HEK293 (cell line): ENCODE results near the gene TEF.

Source experiments
- CTCF ChIA-PET: fragments of 350-600 bp; formaldehyde crosslinking; extraction: SDS; loops from one replicate; lab custom pipeline; 2021; ENCODE audit warnings: antibody characterized with exemption; lab: Yijun Ruan, JAX
- POLR2A ChIA-PET: fragments of 300-600 bp; formaldehyde crosslinking; extraction: SDS; loops from one replicate; lab custom pipeline; 2020; ENCODE audit warnings: antibody characterized with exemption, inconsistent platforms; lab: Yijun Ruan, JAX
- H3K27ac ChIP-seq: fragments of 200-500 bp; sonication (Bioruptor generic); 2 replicates; pipeline ENCODE4 v1.5.1; 2014; ENCODE audit warnings: low read depth, low read length, control low read depth, inconsistent platforms; ENCODE audit errors: extremely low read depth
- H3K36me3 ChIP-seq, 2 experiments: fragments of 200-500 bp in 1 of 2; sonication (Bioruptor generic) in 1 of 2; 1 replicate in 1 of 2; 2 replicates in 1 of 2; pipeline ENCODE4 v1.5.1; 2014 to 2017; ENCODE audit warnings: inconsistent platforms in 2 of 2, low read length in 2 of 2; ENCODE audit not compliant: control insufficient read depth in 2 of 2, insufficient read depth in 1 of 2
- H3K4me1 ChIP-seq: fragments of 200-500 bp; sonication (Bioruptor generic); 2 replicates; pipeline ENCODE4 v1.5.1; 2014; ENCODE audit warnings: mild to moderate bottlenecking, low read length, inconsistent platforms; ENCODE audit not compliant: control insufficient read depth, insufficient read depth
- H3K4me3 ChIP-seq: 2 replicates; pipeline ENCODE4 v1.5.1; 2011; ENCODE audit warnings: low read depth, mild to moderate bottlenecking, control low read depth, low read length, moderate library complexity
- H3K9me3 ChIP-seq: fragments of 200-500 bp; sonication (Bioruptor generic); 2 replicates; pipeline ENCODE4 v1.5.1; 2014; ENCODE audit warnings: low read depth, low read length, inconsistent platforms; ENCODE audit not compliant: control insufficient read depth, insufficient read depth
- GFI1B ChIP-seq: fragments of 450-650 bp; formaldehyde crosslinking; IDR thresholded peaks from 2 replicates; pipeline ENCODE4 v1.5.1; 2016; ENCODE audit warnings: missing biosample characterization, missing genetic modification characterization
- GLI2 ChIP-seq: fragments of 450-650 bp; formaldehyde crosslinking; IDR thresholded peaks from 2 replicates; pipeline ENCODE4; 2017; ENCODE audit warnings: missing biosample characterization, missing genetic modification characterization, low read depth, borderline replicate concordance
- OSR2 ChIP-seq: fragments of 450-650 bp; formaldehyde crosslinking; IDR thresholded peaks from 2 replicates; pipeline ENCODE4 v1.5.1; 2016; ENCODE audit warnings: missing biosample characterization, missing genetic modification characterization
- OVOL3 ChIP-seq: fragments of 450-650 bp; formaldehyde crosslinking; IDR thresholded peaks from 2 replicates; pipeline ENCODE4 v1.5.1; 2016; ENCODE audit warnings: missing biosample characterization, missing genetic modification characterization
- RBAK ChIP-seq: fragments of 450-650 bp; formaldehyde crosslinking; IDR thresholded peaks from 2 replicates; pipeline ENCODE4 v1.5.1; 2016; ENCODE audit warnings: missing biosample characterization, missing genetic modification characterization
- ZBTB44 ChIP-seq: fragments of 450-650 bp; IDR thresholded peaks from 2 replicates; pipeline ENCODE4 v1.5.1; 2018; ENCODE audit warnings: missing biosample characterization, mild to moderate bottlenecking, missing genetic modification characterization
- ZBTB48 ChIP-seq: fragments of 450-650 bp; formaldehyde crosslinking; IDR thresholded peaks from 2 replicates; pipeline ENCODE4 v1.5.1; 2016; ENCODE audit warnings: missing biosample characterization, missing genetic modification characterization
- ZEB2 ChIP-seq: fragments of 450-650 bp; formaldehyde crosslinking; IDR thresholded peaks from 2 replicates; pipeline ENCODE4 v1.5.1; 2016; ENCODE audit warnings: missing biosample characterization, missing genetic modification characterization
- ZFP37 ChIP-seq: fragments of 450-650 bp; formaldehyde crosslinking; IDR thresholded peaks from 2 replicates; pipeline ENCODE4 v1.5.1; 2016; ENCODE audit warnings: missing biosample characterization, missing genetic modification characterization
- ZFP69B ChIP-seq: fragments of 450-650 bp; formaldehyde crosslinking; IDR thresholded peaks from 2 replicates; pipeline ENCODE4 v1.5.1; 2016; ENCODE audit warnings: missing biosample characterization, missing genetic modification characterization
- ZNF10 ChIP-seq: fragments of 450-650 bp; formaldehyde crosslinking; IDR thresholded peaks from 2 replicates; pipeline ENCODE4 v1.5.1; 2017; ENCODE audit warnings: missing biosample characterization, missing genetic modification characterization
- ZNF19 ChIP-seq: fragments of 450-650 bp; formaldehyde crosslinking; IDR thresholded peaks from 2 replicates; pipeline ENCODE4; 2016; ENCODE audit warnings: missing biosample characterization, missing genetic modification characterization, low read depth
- ZNF335 ChIP-seq: fragments of 450-650 bp; formaldehyde crosslinking; conservative IDR thresholded peaks from 2 replicates; pipeline ENCODE4 v1.5.1; 2016; ENCODE audit warnings: missing biosample characterization, missing genetic modification characterization
- ZNF394 ChIP-seq: fragments of 450-650 bp; formaldehyde crosslinking; IDR thresholded peaks from 2 replicates; pipeline ENCODE4 v1.5.1; 2016; ENCODE audit warnings: missing biosample characterization, missing genetic modification characterization, mild to moderate bottlenecking, moderate library complexity, borderline replicate concordance
- ZNF488 ChIP-seq: fragments of 450-650 bp; formaldehyde crosslinking; IDR thresholded peaks from 2 replicates; pipeline ENCODE4 v1.5.1; 2016; ENCODE audit warnings: missing biosample characterization, missing genetic modification characterization
- ZNF514 ChIP-seq: fragments of 450-650 bp; formaldehyde crosslinking; IDR thresholded peaks from 2 replicates; pipeline ENCODE4 v1.5.1; 2016; ENCODE audit warnings: missing biosample characterization, missing genetic modification characterization
- ZNF600 ChIP-seq: fragments of 450-650 bp; formaldehyde crosslinking; IDR thresholded peaks from 2 replicates; pipeline ENCODE4 v1.5.1; 2016; ENCODE audit warnings: missing biosample characterization, missing genetic modification characterization
- TF ChIP-seq, protein P1 (sequence below): fragments of 450-650 bp; formaldehyde crosslinking; IDR thresholded peaks from 2 replicates; pipeline ENCODE4 v1.5.1; 2016; ENCODE audit warnings: missing biosample characterization, missing genetic modification characterization, borderline replicate concordance
- TF ChIP-seq, protein P2 (sequence below): fragments of 450-650 bp; formaldehyde crosslinking; IDR thresholded peaks from 2 replicates; pipeline ENCODE4 v1.5.1; 2017; ENCODE audit warnings: missing biosample characterization, missing genetic modification characterization
- TF ChIP-seq, protein P3 (sequence below): fragments of 450-650 bp; formaldehyde crosslinking; IDR thresholded peaks from 2 replicates; pipeline ENCODE4 v1.5.1; 2016; ENCODE audit warnings: missing biosample characterization, missing genetic modification characterization

Gene TEF

GRCh38 chr22:41408665-41409064, 26.9 kb downstream of the TEF start:
- Histone ChIP-seq H3K4me1 (no peaks in the 10 kb centered on the region), H3K9me3 (no peaks in the 10 kb centered on the region), H3K36me3 (no peaks in the 10 kb centered on the region), H3K4me3 (no peak overlapping the region), H3K27ac (no peak overlapping the region)
- ChIA-PET CTCF (interaction anchor here (0.6 to 3.2 kb wide), 4 partner anchors 36 to 466 kb away, joined by 3 to 23 read pairs (median 4); no protein-coding TSS in a partner anchor), POLR2A (interaction anchor here (0.5 to 1.0 kb wide), 5 partner anchors 60 to 373 kb away, joined by 3 to 11 read pairs (median 4); partner anchors contain the start of genes ACO2 and PHF5A)
- no peak for TF ChIP-seq ZNF488
- TF ChIP-seq GFI1B (tag by site-specific recombination): no peak
- TF ChIP-seq ZNF394: no peak
- no peak for TF ChIP-seq ZFP69B (tag by site-specific recombination)
- no peak for TF ChIP-seq RBAK (tag by site-specific recombination)
- no peak for TF ChIP-seq ZNF19 (tag by site-specific recombination)
- TF ChIP-seq GLI2 (tag by site-specific recombination): no peak
- TF ChIP-seq ZEB2 (tag by site-specific recombination): no peak
- TF ChIP-seq ZNF514 (tag by site-specific recombination): no peak
- TF ChIP-seq OSR2 (tag by site-specific recombination): no peak
- TF ChIP-seq OVOL3 (tag by site-specific recombination): no peak
- TF ChIP-seq ZNF600: no peak
- no peak for TF ChIP-seq ZBTB44 (tag by site-specific recombination)
- TF ChIP-seq, protein P1, sequence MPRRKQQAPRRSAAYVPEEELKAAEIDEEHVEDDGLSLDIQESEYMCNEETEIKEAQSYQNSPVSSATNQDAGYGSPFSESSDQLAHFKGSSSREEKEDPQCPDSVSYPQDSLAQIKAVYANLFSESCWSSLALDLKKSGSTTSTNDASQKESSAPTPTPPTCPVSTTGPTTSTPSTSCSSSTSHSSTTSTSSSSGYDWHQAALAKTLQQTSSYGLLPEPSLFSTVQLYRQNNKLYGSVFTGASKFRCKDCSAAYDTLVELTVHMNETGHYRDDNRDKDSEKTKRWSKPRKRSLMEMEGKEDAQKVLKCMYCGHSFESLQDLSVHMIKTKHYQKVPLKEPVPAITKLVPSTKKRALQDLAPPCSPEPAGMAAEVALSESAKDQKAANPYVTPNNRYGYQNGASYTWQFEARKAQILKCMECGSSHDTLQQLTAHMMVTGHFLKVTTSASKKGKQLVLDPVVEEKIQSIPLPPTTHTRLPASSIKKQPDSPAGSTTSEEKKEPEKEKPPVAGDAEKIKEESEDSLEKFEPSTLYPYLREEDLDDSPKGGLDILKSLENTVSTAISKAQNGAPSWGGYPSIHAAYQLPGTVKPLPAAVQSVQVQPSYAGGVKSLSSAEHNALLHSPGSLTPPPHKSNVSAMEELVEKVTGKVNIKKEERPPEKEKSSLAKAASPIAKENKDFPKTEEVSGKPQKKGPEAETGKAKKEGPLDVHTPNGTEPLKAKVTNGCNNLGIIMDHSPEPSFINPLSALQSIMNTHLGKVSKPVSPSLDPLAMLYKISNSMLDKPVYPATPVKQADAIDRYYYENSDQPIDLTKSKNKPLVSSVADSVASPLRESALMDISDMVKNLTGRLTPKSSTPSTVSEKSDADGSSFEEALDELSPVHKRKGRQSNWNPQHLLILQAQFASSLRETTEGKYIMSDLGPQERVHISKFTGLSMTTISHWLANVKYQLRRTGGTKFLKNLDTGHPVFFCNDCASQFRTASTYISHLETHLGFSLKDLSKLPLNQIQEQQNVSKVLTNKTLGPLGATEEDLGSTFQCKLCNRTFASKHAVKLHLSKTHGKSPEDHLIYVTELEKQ (tag by site-specific recombination): no peak
- no peak for TF ChIP-seq ZNF10 (tag by site-specific recombination)
- TF ChIP-seq, protein P2, sequence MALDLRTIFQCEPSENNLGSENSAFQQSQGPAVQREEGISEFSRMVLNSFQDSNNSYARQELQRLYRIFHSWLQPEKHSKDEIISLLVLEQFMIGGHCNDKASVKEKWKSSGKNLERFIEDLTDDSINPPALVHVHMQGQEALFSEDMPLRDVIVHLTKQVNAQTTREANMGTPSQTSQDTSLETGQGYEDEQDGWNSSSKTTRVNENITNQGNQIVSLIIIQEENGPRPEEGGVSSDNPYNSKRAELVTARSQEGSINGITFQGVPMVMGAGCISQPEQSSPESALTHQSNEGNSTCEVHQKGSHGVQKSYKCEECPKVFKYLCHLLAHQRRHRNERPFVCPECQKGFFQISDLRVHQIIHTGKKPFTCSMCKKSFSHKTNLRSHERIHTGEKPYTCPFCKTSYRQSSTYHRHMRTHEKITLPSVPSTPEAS (tag by site-specific recombination): no peak
- TF ChIP-seq ZBTB48 (tag by site-specific recombination): no peak
- no peak for TF ChIP-seq ZNF335 (tag by site-specific recombination)
- TF ChIP-seq, protein P3, sequence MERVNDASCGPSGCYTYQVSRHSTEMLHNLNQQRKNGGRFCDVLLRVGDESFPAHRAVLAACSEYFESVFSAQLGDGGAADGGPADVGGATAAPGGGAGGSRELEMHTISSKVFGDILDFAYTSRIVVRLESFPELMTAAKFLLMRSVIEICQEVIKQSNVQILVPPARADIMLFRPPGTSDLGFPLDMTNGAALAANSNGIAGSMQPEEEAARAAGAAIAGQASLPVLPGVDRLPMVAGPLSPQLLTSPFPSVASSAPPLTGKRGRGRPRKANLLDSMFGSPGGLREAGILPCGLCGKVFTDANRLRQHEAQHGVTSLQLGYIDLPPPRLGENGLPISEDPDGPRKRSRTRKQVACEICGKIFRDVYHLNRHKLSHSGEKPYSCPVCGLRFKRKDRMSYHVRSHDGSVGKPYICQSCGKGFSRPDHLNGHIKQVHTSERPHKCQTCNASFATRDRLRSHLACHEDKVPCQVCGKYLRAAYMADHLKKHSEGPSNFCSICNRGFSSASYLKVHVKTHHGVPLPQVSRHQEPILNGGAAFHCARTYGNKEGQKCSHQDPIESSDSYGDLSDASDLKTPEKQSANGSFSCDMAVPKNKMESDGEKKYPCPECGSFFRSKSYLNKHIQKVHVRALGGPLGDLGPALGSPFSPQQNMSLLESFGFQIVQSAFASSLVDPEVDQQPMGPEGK (tag by site-specific recombination): no peak
- TF ChIP-seq ZFP37: no peak
